Muscle layer of colon (tissue), 2 donors: ENCODE results near the gene CNPY2.
A peak's percentile ranks its signal among the peaks of the same experiment; 100 is the strongest.

Source experiments
- H3K27ac ChIP-seq: one replicate; pipeline ENCODE4 v1.7.0; 2013; ENCODE audit warnings: low read depth, mild to moderate bottlenecking, low read length, moderate library complexity
- H3K27me3 ChIP-seq, 2 donors: one replicate each; pipeline ENCODE4 v1.7.0; 2013; ENCODE audit warnings: low read length in 2 of 2, mild to moderate bottlenecking in 2 of 2; ENCODE audit not compliant: insufficient read depth in 2 of 2, control insufficient read depth in 1 of 2
- H3K36me3 ChIP-seq: one replicate; pipeline ENCODE4 v1.7.0; 2013; ENCODE audit warnings: mild to moderate bottlenecking, low read length; ENCODE audit not compliant: insufficient read depth
- H3K4me1 ChIP-seq: one replicate; pipeline ENCODE4 v1.7.0; 2013; ENCODE audit warnings: mild to moderate bottlenecking, low read length; ENCODE audit not compliant: insufficient read depth
- H3K4me3 ChIP-seq, 2 donors: one replicate each; pipeline ENCODE4 v1.7.0; 2013; ENCODE audit warnings: low read length in 2 of 2, low read depth in 1 of 2, mild to moderate bottlenecking in 1 of 2, moderate library complexity in 1 of 2
- H3K9ac ChIP-seq: one replicate; pipeline ENCODE4 v1.7.0; 2013; ENCODE audit warnings: low read length
- H3K9me3 ChIP-seq: one replicate; pipeline ENCODE4 v1.7.0; 2013; ENCODE audit warnings: mild to moderate bottlenecking, low read length
- donor health status: abdominal sarcoma.
- donor health status: Adenocarcinoma of cecum.

The CNPY2 gene

DNA sequence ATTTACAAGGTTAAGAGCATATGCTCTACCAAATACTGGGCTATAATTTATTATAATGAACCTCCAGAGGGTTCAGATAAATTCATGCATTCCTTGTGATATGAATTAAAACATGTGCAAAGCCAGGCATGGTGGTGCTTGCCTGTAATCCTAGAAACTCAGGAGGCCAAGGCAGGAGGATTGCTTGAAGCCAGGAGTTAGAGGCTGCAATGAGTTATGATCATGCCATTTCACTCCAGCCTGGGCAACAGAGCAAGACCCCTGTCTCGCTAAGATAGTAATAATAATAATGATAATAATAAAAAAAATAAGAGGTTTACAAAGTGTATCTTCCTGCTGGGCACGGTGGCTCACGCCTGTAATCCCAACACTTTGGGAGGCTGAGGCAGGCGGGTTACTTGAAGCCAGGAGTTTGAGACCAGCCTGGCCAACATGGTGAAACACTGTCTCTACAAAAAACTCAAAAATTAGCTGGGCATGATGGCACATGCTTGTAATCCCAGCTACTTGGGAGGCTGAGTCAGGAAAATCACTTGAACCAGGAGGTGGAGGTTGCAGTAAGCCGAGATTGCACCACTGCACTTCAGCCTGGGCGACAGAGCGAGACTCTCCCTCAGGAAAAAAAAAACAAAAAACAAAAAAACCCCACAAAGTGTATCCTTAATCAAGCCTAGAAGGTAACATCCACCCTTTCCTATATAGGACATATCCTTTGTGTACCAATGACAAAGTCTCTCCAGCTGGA, 8.4 kb downstream of the CNPY2 start:
- no peaks in the 10 kb centered on the region for H3K27me3 ChIP-seq
- no peak overlapping the region for H3K9ac ChIP-seq
- H3K4me1 ChIP-seq = peaks cover 1% of the 10 kb centered on the region
- no peak overlapping the region for H3K4me3 ChIP-seq
- H3K36me3 ChIP-seq = peaks cover 29% of the 10 kb centered on the region
- H3K9me3 ChIP-seq = no peaks in the 10 kb centered on the region
- no peak overlapping the region for H3K27ac ChIP-seq

- no peak overlapping the region for H3K4me3 ChIP-seq
- H3K9ac ChIP-seq = no peak overlapping the region
- H3K27me3 ChIP-seq = no peaks in the 10 kb centered on the region
- no peak overlapping the region for H3K27ac ChIP-seq
- H3K9me3 ChIP-seq = no peaks in the 10 kb centered on the region
- peaks cover 18% of the 10 kb centered on the region for H3K4me1 ChIP-seq
- H3K36me3 ChIP-seq = peaks cover 19% of the 10 kb centered on the region
Measured at GRCh38 chr12:56304872-56305590, 10.8 kb downstream of the CNPY2 start.

DNA sequence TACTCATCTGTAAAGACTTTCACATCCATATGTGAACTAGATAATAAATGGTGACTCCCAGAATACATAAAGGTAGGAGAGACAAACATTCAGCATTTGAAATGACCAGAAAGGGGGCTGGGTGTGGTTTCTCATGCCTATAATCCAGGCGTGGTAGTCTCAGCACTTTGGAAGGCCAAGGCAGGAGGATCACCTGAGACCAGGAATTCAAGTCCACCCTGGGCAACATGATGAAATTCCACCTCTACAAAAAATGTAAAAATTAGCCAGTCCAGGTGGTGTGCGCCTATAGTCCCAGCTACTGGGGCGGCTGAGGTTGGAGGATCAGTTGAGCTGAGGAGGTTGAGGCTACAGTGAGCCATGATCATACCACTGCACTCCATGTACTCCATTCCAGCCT, 11.5 kb downstream of the CNPY2 start:
- Histone ChIP-seq H3K9ac (no peak overlapping the region), H3K9me3 (no peaks in the 10 kb centered on the region), H3K27ac (no peak overlapping the region), H3K27me3 (no peaks in the 10 kb centered on the region), H3K4me3 (no peak overlapping the region), H3K36me3 (peaks cover 14% of the 10 kb centered on the region), H3K4me1 (peaks cover 19% of the 10 kb centered on the region)

- Histone ChIP-seq H3K27me3 (no peaks in the 10 kb centered on the region), H3K36me3 (no peaks in the 10 kb centered on the region), H3K9ac (peak overlapping the region; percentile 84), H3K4me1 (peaks cover 52% of the 10 kb centered on the region), H3K4me3 (peak overlapping the region; percentile 82 to 90), H3K9me3 (no peaks in the 10 kb centered on the region), H3K27ac (peak overlapping the region; percentile 96)
Measured at GRCh38 chr12:56300644-56301464, 14.9 kb downstream of the CNPY2 start.

- Histone ChIP-seq H3K27me3 (no peaks in the 10 kb centered on the region), H3K36me3 (no peaks in the 10 kb centered on the region), H3K9ac (peak within 1 kb of the TSS; percentile 84), H3K27ac (peak within 1 kb of the TSS; percentile 96), H3K4me3 (peak within 1 kb of the TSS; percentile 82 to 90), H3K9me3 (no peaks in the 10 kb centered on the region), H3K4me1 (peaks cover 52% of the 10 kb centered on the region)
Measured at GRCh38 chr12:56299853-56300643, 15.7 kb downstream of the CNPY2 start, which contains the start of gene CS. CS (minus strand) TSS chr12:56300330; CDS start chr12:56300201, 129 bp downstream.

GRCh38 chr12:56299308-56299852, 16.4 kb downstream of the CNPY2 start:
- Histone ChIP-seq H3K9me3 (no peaks in the 10 kb centered on the region), H3K9ac (peak overlapping the region; percentile 37), H3K4me3 (peak overlapping the region; percentile 67 to 90), H3K27me3 (no peaks in the 10 kb centered on the region), H3K4me1 (peaks cover 52% of the 10 kb centered on the region), H3K27ac (peak overlapping the region; percentile 96), H3K36me3 (no peaks in the 10 kb centered on the region)

- Histone ChIP-seq H3K27ac (no peak overlapping the region), H3K36me3 (no peaks in the 10 kb centered on the region), H3K4me1 (peaks cover 52% of the 10 kb centered on the region), H3K4me3 (peak overlapping the region in 1 of 2 donors; percentile 67), H3K9me3 (no peaks in the 10 kb centered on the region), H3K9ac (peak overlapping the region; percentile 37), H3K27me3 (no peaks in the 10 kb centered on the region)
Measured at GRCh38 chr12:56298828-56299227, 17.0 kb downstream of the CNPY2 start.

- no peaks in the 10 kb centered on the region for H3K36me3 ChIP-seq
- peaks cover 51% of the 10 kb centered on the region for H3K4me1 ChIP-seq
- no peak overlapping the region for H3K9ac ChIP-seq
- H3K4me3 ChIP-seq = peak overlapping the region in 1 of 2 donors; percentile 26
- no peaks in the 10 kb centered on the region for H3K9me3 ChIP-seq
- H3K27me3 ChIP-seq = no peaks in the 10 kb centered on the region
- no peak overlapping the region for H3K27ac ChIP-seq
Measured at GRCh38 chr12:56297400-56297799, 18.4 kb downstream of the CNPY2 start.

GRCh38 chr12:56296295-56296694, 19.5 kb downstream of the CNPY2 start:
- Histone ChIP-seq H3K9me3 (no peaks in the 10 kb centered on the region), H3K4me1 (peaks cover 41% of the 10 kb centered on the region), H3K9ac (no peak overlapping the region), H3K4me3 (no peak overlapping the region), H3K27me3 (no peaks in the 10 kb centered on the region), H3K27ac (no peak overlapping the region), H3K36me3 (peaks cover 4% of the 10 kb centered on the region)

DNA sequence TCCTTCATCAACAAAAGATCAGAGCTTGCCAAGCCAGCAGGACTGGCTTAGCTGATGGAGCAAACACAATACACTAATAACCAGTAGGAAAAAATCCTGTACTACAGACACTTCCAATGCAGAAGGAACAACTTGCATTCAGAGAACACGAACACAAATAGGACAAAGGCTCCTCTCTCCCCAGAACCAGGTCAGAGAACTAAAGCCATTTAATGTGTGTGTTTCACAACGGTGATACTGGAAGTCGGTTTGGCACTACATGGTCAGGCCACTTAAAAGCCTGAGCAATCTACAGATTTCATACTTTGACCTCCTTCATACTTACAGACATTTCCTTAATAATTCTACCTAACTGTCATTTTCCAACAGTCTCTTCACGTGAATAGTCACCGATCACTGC, 22.0 kb downstream of the CNPY2 start:
- Histone ChIP-seq H3K36me3 (peaks cover 6% of the 10 kb centered on the region), H3K4me1 (peaks cover 28% of the 10 kb centered on the region), H3K4me3 (no peak overlapping the region)

More for the DNA sequence above, 22.0 kb downstream of the CNPY2 start:
- Histone ChIP-seq H3K9me3 (no peaks in the 10 kb centered on the region), H3K27me3 (no peaks in the 10 kb centered on the region), H3K27ac (no peak overlapping the region), H3K9ac (no peak overlapping the region)
